ENCODE measurements around the gene ACP7.
"Not testable (repeated sequence)": the region's sequence is repeated elsewhere in the genome, so short reads cannot be mapped to it uniquely, and the experiment has no call there.

The ACP7 gene

DNA sequence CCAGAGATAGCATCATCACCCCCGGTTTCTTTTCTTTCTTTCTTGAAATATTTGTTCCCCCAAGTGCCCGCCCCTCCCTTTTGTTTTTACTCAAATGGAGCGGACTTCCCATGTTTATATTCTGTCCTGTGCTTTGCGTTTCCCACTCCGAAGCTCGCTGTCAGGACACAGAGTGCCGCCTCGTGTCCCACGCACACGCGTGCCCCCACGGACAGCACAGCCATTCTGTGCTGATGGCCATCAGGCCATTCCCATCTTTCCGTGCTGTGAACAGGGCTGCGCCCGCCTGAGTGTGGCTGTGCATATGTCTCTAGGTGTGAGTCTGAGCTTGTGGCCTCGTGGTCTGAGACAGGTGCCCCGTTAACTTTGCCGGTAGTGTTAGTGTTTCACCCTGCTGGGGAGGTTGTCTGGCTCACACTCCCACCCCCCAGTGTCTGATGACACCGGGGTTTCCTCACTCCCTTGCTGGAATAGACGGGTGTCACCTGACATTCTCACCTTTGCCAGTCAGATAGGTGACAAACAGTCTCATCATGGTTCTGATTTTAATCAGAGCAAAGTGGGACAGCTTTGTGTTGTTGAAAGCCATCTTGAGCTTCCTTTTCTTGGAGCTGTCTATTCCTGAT, 48.3 kb downstream of the ACP7 start:
- DNase-seq: no peak

DNA sequence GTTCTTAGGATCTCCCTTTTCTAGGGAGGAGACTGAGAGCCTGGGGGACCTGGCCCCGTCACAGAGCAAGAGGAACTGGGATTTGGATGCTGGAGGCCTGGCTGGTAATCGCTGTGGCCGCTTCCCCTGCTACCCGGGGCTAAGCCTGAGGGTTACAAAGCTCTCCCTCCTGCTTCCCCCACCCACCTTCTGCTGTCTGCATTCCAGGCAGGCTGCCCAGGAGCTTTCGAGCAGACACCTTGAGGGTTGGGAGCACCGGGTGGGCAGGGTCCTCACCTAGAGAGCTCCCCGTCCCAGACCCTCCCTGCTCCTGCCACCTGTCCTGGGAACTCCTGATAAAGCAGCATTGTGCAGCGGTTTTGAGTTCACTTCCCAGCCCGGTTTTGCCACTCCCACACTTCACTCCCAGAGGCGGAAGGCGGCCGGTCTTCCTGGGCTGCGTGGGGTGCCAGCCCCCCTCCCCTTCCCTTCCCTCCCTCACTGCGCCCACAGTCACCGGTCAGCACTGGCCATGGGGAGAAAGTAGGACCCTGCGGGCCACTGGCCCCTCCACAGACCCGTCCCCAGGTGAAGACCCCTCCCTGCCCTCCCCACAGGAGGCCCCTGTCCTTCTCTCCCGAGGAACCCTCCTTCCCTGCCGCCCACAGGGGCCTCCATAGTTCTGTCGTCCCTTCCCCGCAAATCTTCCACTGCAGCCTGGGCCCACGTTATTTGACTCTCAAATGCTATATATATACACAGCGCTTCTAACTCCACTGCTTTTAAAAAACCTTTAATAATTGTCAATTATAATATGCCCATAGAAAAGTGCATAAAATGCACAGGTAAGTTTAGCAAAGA, 49.5 kb downstream of the ACP7 start:
- no peak for DNase-seq

DNA sequence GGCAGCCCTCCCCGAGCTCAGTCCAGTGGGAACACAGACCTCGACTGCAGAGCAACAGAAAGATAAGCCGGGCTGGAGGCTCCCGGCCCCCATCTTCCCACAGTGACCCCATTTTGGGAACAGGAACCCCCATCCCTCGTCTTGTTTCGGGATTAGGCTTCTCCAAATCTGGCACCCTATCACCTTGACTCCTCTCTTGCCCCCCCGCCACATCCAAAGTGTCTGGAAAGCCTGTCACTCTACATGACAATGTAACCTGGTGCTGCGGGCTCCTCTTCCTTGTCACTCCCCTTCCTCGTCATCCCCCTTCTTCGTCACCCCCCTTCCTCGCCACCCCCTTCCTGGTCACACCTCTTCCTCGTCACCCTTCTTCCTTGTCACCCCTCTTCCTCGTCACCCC, 51.5 kb downstream of the ACP7 start:
- no peak for DNase-seq

DNA sequence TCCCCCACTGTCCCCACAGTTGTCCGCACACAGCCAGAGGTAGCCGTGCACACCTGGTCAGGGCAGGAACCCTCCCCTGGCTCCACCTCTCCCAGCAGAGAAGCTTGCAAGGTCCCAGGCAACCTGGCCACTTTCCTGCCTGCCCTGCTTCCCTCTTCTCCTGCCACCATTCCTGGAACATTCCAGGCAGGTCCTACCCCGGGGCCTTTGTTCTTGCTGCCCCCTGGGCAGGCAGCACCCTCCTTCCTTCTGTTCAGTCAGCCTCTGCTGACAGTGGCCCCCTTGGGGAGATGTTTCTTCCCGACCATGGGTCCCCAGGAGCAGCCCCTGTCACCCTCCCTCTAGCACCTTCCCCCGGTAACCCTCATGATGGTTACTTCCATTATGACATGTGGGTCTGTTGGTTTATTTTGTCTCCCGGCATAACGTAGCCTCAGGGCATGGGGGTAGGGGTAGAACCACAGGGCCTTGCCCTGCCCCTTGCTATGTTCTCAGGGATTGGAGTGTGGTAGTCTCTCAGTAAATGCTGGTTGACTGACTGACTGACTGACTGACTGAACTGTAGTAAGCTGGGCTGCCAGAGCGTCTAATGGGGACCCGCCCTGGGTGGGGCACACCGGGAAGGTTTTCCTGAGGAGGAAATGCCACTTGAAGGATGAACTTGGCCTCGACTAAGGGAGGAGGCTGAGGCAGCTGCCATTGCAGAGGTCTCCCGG, 52.2 kb downstream of the ACP7 start:
- DNase-seq: no peak

DNA sequence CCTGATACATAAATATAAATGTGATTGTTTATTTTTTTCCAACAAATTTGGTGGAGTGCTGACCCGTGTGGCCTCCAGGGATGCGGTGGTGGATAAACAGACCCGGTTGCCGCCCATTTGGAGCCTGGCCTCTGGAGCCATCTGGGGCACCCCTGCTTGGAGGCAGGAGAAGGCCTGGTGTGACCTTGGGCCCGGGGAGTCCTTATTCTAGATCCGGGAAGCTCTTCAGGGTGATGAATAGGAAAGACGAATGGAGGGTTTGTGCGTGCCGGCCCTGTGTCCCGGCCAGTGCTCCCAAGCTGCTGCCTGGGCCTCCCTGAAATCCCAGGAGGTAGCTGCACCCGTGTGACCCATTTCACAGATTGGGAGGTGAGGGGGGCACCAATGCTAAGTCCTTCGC, 53.0 kb downstream of the ACP7 start:
- DNase-seq: no peak

DNA sequence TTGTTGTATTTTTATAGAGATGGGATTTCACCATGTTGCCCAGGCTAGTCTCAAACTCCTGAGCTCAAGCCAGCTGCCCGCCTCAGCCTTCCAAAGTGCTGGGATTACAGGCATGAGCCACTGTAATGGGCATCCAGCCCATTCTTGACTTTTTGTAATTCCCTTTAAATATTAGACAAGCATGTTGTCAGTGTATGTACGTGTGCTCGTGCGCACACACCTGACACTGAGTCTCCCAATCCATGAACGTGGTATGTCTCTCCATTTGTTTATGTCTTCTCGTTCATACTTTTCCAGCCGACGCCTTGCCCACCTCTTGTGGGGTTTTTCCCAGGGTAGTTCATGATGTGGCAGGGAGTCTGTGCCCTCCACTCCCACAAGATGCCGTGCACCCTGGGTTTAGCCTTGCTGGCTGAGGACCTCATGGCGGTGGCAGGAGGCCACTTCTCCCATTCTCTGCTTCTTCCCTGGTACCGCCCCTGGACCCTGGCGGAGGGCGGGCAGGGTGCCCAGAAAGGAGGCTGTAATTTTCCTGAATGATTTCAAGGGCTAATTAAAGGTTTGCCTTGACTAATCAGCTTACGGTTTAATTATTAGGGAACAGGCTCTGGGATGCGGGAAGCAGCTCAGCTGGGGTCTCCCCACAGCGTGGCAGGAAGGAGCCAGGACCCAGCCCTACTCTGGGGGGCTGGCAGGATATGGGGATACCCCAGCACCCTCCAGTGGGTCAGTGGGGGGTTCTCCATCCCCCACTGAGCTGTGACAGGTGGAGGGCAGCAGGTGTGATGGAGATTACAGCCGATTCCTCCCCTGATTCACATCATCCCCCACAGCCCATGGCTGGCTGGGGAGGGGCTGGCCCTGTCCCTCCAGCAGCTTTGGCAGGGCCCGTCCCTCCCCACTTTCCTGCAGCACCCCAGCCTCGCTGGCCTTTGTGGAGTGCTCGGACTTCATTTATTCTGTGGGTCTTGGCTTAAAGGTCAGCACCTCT, 54.3 kb downstream of the ACP7 start:
- no peak for DNase-seq

DNA sequence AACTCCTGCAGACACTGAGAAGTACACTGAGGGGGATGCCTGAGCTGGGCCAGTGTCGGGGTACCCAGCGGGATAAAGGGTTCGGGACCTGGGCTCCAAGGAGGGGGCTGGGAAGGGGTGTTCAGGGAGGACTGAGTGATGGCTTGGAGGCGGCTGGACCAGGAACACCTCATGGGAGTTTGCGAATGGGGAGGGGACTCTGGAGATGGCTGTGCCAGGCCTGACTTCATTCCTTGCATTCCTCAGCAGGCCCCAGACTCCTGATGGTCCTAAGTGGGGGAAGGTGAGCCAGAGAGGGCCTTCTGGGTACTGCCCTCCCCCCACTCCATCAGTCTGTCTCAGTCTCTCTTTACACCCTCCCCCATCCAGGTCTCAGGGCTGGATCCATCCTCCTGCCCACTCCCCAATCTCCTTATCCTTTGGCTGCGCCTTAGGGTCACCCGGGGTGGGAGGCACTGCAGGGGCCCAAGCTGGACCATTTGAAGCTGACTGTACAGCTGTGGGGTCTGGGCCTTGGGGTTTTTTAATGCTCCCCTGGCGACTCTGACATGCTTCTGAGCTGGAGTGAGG, 55.2 kb downstream of the ACP7 start:
- no peak for DNase-seq

DNA sequence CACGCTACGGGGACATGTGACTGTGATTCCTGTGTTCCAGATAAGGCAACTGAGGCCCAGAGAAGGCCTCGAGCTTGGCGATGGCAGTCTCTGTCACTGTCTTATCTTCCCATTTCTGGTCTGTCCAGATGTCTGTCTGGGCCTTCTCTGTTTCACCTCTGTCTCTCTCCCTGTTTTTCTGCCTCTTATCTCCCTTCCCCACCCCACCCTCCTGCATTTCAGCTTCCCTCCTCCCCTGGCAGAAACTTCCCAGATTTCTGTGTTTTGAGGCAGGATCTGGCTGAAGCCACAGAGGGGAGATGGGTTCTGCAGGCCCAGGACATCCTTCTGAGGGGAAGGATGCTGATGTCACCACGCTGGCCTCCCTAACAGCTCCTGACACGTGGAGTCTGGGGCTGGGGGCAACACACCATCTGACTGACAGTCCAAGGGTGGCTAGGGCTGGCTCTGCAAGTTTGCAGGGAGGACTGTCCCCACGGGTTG, 55.8 kb downstream of the ACP7 start:
- no peak for DNase-seq

DNA sequence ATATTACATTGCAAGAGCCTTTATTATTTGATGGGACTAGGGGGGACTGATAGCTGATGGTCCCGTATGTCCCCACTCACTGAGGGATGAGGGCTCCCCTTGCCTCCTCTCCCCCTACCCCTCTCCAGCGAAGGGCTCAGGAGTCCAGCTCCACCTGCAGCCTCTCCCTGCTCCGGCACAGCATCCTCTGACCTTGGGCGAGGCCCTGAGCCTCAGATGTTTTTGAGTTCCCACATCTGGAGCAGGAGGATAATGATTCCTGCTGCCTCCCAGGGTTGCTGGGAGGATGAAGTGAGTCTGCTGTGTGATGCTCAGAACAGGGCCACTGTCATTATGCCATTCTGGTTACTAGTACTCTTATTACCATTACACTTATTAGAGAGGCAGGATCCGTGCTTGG, 56.4 kb downstream of the ACP7 start:
- no peak for DNase-seq

DNA sequence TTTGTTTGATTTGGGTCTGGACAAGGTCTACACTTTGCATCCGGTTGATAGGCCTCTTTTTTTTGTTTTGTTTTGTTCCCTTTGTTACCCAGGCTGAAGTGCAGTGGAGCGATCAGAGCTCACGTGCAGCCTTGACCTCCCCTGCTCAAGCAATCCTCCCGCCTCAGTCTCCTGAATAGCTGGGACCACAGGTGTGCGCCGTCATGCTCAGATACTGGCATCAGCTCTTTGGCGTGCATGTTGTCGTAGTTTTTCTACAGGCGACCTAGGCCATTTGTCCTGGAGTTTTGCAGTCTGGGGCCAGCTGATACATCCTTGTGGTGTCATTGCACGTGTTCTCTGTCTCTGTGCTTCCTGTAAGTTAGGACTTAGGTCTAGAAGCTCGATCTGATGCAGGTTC, 57.8 kb downstream of the ACP7 start:
- DNase-seq: no peak

DNA sequence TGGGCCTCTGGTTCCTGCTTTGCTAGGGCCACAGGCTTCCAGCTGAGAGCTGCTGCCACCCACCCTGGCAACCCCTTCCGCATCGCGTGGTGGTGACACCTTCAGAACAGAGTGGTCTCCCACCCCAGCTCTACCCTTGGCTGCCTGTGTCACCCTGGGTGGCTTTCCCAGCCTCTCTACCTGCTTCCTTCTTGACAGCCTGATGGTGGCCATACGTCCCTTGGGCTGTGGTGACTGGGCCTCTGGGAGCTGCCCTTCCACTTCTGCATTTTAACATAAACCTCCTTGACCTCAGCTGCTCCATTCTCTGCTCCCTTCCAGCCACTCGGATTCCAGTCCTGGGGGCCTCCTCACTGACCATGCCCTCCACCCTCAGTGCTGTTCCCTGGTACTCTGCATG, 58.5 kb downstream of the ACP7 start:
- no peak for DNase-seq

DNA sequence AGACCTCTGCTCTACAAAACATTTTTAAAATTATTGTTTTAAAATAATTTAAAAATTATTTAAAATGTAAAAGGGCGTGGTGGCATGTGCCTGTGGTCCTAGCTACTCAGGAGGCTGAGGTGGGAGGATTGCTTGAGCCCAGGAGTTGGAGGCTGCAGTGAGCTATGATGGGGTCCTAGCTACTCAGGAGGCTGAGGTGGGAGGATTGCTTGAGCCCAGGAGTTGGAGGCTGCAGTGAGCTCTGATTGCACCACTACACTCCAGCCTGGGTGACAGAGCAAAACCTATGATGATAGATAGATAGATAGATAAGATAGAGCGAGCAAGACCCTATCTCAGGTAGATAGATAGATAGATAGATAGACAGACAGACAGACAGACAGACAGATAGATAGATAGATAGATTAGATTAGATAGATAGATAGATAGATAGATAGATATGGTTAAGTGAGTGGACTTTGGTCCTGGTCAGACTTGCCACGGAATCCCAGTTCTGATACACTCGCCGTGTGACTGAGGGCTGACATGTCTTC, 59.7 kb downstream of the ACP7 start:
- not testable (repeated sequence) for DNase-seq

DNA sequence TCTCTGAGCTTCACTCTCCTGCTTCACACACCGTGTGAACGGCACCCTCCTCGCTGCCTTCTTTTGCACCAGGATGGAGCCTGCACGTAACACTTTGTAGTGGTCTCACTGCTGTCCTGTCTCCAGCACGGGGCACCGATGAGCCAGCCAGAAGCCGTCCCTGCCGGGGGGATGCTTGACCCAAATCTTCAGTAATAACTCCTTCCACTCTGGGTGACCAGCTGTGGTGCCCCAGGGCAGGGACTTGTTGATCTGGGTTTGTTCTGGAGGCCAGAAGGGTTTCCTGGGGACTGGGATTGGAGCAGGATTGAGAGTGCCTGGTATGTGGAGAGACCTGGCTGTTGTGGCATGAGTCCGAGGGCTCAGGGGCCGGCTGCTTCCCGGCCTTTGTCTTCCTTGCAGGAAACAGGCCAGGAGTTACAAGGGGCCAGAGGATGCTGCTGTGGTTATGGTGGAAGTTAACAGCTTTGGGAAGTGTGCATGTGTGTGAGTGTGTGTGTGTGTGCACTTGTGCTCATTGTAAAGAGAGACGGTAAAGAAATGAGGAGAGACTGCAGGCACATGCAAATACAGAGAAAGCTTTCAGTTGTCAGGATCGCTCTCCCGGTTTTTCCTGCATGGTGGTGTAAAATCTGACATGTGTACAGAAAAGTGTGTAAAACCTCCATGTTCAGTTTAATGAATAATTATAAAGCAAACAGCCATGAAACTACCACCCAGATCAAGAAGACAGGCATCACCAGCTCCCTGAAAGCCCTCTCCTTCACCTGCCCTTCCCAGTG, 60.3 kb downstream of the ACP7 start:
- no peak for DNase-seq

DNA sequence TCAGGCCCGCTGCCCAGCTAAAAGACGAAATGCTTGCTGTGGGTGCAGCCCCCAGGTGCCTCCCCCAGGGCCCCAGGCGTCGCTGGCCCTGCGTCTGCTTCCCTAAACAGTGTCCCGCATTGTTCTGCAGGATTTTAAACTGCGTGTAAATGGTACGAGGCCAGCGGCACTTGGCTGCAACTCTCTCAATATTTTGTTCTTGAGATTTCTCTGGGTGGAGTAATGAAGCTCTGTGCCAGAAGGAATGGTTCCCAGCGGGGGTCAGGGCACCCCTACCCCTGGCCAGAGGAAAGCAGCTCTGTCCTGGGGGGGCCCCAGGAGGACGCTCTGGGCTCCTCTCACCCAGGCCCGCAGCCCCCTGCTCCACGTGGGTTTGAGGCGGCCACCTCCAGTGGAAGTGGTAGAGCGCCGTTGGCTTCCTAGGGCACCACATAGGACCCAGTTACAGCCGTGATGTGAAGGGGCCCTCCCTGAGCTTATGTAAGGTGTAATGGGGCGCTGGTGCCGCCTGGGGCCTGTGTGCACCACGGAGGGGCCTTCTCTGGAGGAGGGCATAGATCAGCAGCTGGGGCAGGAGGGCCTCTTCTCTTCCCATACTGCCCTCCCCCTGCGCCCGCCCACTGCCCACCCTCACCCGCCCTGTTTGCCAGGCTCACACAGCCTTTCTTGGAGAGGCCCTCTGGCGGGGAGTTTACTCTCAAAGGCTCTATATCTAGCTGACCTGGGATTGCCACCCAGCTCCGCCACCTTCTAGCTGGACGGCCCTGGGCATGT, 61.2 kb downstream of the ACP7 start:
- DNase-seq: no peak

DNA sequence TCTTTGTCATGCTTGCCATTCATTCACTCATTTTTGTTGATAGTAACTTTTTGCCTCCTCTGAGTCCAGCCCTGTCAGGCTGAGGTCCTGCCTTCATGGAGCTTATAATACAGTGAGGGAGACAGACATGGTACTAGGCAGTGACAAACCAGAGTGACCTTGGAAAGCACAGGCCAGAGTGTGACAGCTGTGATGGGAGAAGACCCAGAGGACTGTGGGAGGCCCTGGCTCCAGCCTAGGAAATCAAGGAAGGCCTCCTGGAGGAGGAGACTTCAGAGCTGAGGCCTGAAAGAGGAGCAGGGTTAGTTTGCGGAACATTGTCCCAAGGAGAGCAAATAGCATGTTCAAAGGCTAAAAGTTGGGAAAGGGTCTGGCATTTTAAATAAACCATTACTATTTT, 61.9 kb downstream of the ACP7 start:
- DNase-seq: no peak

DNA sequence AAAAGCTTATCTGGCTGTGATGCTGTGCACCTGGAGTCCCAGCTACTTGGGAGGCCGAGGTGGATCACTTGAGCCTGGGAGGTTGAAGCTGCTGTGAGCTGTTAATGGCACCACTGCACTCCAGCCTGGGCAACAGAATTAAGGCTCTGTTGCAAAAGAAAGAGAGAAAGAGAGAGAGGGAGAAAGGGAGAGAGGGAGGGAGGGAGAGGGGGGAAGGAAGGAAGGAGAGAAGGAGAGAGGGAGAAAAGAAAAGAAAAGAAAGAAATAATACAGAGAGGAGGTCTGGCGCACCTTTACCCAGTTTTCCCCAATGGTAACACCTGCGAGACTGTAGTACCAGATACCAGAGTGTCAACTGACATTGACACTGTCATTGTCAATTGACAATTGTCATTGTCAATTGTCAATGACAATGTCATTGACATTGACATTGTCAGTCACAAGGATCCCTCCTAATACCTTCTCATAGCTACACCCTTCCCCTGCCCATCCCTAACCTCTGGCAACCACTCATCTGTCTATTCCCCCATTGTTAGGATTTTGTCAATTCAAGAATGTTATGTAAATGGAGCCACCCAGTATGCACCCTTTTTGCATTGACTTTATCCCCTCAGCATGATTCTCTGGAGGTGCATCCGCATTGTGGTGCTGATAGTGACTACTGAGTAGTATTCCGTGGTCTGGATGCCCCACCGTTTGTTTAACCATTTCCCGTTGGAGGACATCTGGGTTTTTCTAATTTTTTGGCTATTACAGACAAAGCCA, 62.7 kb downstream of the ACP7 start:
- no peak for DNase-seq

DNA sequence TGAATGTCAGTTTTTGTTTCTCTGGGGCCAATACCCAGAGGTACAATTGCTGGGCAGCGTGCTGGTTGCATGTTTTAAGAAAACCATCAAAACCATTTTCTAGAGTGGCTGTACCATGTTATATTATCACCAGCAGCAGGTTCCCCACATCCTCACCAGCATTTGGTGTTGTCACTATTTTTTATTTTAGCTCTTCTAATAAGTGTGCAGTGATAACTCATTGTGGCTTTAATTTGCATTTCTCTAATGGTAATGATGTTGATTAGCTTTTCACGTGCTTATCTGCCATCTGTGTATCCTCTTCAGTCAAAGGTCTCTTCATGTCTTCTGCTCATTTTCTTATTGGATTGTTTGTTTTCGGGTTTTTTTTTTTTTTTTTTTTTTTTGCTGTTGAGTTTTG, 63.3 kb downstream of the ACP7 start:
- no peak for DNase-seq

DNA sequence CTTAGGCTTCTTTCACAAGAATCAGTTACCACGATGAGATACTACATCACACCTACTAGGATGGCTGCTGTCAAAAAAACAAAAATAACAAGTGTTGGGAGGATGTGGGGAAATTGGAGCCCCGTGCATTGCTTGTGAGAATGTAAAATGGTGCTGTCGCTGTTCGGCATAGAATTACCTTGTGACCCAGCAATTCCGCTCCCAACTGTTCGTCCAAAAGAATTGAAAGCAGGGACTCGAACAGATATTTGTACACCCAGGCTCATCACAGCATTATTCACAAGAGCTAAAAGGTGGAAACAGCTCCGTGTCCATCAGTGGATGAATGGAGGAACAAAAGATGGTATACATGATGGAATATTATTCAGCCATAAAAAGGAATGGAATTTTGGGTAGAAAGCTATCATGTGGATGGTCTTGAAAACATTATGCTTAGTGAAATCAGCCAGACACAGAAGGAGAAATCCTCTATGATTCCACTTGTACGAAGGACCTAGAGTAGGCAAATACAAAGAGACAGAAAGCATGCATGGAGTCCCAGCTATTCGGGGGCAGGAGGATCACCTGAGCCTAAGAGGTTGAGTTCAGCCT, 64.9 kb downstream of the ACP7 start:
- DNase-seq: no peak

DNA sequence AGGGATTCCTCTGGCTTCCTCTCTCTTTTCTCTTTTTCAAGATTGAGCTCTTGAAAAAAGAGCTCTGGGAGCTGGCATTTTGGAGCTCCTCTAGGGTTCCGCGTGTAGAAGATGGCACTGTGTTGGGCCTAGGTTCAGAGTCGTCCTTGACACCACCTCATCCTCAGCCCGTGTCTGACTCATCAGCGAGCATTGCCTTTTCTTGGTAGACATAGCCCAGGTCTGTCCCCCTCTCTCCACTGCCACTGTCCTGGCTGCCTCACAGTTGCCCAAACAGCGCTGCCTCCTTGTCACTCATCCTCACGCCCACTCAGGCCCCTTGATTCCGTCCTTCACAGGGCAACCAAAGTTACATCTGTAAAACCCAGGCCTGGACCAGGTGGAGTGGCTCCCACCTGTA, 66.1 kb downstream of the ACP7 start:
- no peak for DNase-seq

Data from effector CD4-positive, alpha-beta T cell (primary cell).